Glutamatergic neuron (in vitro differentiated cells): Measurements from ENCODE around the gene USP28. TPM values are rescaled to one million over a fixed set of nuclear protein-coding genes. Genes with fewer than 3 reads are reported as not detected.

Experiments used
- DNase-seq: peaks from one replicate; pipeline ENCODE4 v3.0.0; 2022
- H3K27ac Mint-ChIP-seq: one replicate; pipeline ENCODE4 v1.8.0; 2020; ENCODE audit warnings: mild to moderate bottlenecking, mixed read lengths, inconsistent platforms; ENCODE audit not compliant: unreplicated experiment
- H3K27me3 Mint-ChIP-seq: one replicate; pipeline ENCODE4 v1.8.0; 2020; ENCODE audit warnings: mild to moderate bottlenecking, moderate library complexity, mixed read lengths, inconsistent platforms; ENCODE audit not compliant: unreplicated experiment
- H3K36me3 Mint-ChIP-seq: one replicate; pipeline ENCODE4 v1.8.0; 2020; ENCODE audit warnings: mild to moderate bottlenecking, mixed read lengths, inconsistent platforms; ENCODE audit not compliant: unreplicated experiment
- H3K4me1 Mint-ChIP-seq: one replicate; pipeline ENCODE4 v1.8.0; 2020; ENCODE audit warnings: mild to moderate bottlenecking, low read depth, mixed read lengths, inconsistent platforms; ENCODE audit not compliant: unreplicated experiment
- H3K4me3 Mint-ChIP-seq: one replicate; pipeline ENCODE4 v1.8.0; 2020; ENCODE audit warnings: mild to moderate bottlenecking, mixed read lengths, inconsistent platforms; ENCODE audit not compliant: unreplicated experiment
- H3K9me3 Mint-ChIP-seq: one replicate; pipeline ENCODE4 v1.8.0; 2020; ENCODE audit warnings: mild to moderate bottlenecking, moderate library complexity, mixed read lengths, inconsistent platforms; ENCODE audit not compliant: unreplicated experiment
- CTCF ChIP-seq: fragments of 200-600 bp; sonication (generic); IDR thresholded peaks from one replicate; pipeline ENCODE4 v1.5.0; 2021; ENCODE audit not compliant: partially characterized antibody, unreplicated experiment
- total RNA-seq: library from RNA; stranded (reverse); fragmentation: NEBNext Ultra II Directional; extraction: Animal tissue kit (Norgen Biotek cat#: 25700); gene quantifications from one replicate; pipeline ENCODE4 v1.2.1, GENCODE V29; 2021; ENCODE audit not compliant: unreplicated experiment

The USP28 gene
- total RNA-seq, 1 donor from 2014 or later, result 20.0 TPM

GRCh38 chr11:113907152-113907551 is 31.8 kb upstream of the USP28 start:
- Mint-ChIP-seq H3K4me3 (no peak overlapping the region), H3K27ac (no peak overlapping the region), H3K4me1 (peaks cover 9% of the 10 kb centered on the region), H3K27me3 (no peaks in the 10 kb centered on the region), H3K9me3 (no peaks in the 10 kb centered on the region), H3K36me3 (no peaks in the 10 kb centered on the region)
- no peak for TF ChIP-seq CTCF
- DNase-seq, result no peak

- H3K36me3 Mint-ChIP-seq, result no peaks in the 10 kb centered on the region
- no peaks in the 10 kb centered on the region for H3K9me3 Mint-ChIP-seq
- no peak for DNase-seq
These were observed 31.1 kb upstream of the USP28 start for GRCh38 chr11:113906516-113906915.

GRCh38 chr11:113906038-113906437 is 30.7 kb upstream of the USP28 start:
- no peak overlapping the region for H3K4me3 Mint-ChIP-seq
- no peak overlapping the region for H3K27ac Mint-ChIP-seq
- TF ChIP-seq CTCF, result no peak
- no peaks in the 10 kb centered on the region for H3K27me3 Mint-ChIP-seq
- H3K4me1 Mint-ChIP-seq, result peaks cover 9% of the 10 kb centered on the region
- no peaks in the 10 kb centered on the region for H3K9me3 Mint-ChIP-seq
- no peaks in the 10 kb centered on the region for H3K36me3 Mint-ChIP-seq
- no peak for DNase-seq

More at GRCh38 chr11:113906516-113906915, 31.1 kb upstream of the USP28 start:
- no peak overlapping the region for H3K27ac Mint-ChIP-seq
- TF ChIP-seq CTCF, result no peak
- H3K4me3 Mint-ChIP-seq, result no peak overlapping the region
- H3K4me1 Mint-ChIP-seq, result peaks cover 9% of the 10 kb centered on the region
- H3K27me3 Mint-ChIP-seq, result no peaks in the 10 kb centered on the region

- no peak for TF ChIP-seq CTCF
- Mint-ChIP-seq H3K27ac (no peak within 1 kb of the TSS), H3K27me3 (peaks cover 2% of the 10 kb centered on the region), H3K4me1 (peaks cover 9% of the 10 kb centered on the region), H3K4me3 (no peak within 1 kb of the TSS), H3K9me3 (no peaks in the 10 kb centered on the region), H3K36me3 (no peaks in the 10 kb centered on the region)
- no peak for DNase-seq
These were observed 29.2 kb upstream of the USP28 start, which contains the start of gene HTR3B for GRCh38 chr11:113904379-113905101. Gene HTR3B, plus strand, starts transcription at chr11:113904796. Its CDS starts 138 bp downstream, at chr11:113904934.

GRCh38 chr11:113901141-113901540 is 25.8 kb upstream of the USP28 start:
- Mint-ChIP-seq H3K4me3 (no peak overlapping the region), H3K9me3 (no peaks in the 10 kb centered on the region), H3K36me3 (no peaks in the 10 kb centered on the region), H3K27ac (no peak overlapping the region), H3K27me3 (peaks cover 2% of the 10 kb centered on the region), H3K4me1 (peaks cover 11% of the 10 kb centered on the region)
- DNase-seq, result no peak
- TF ChIP-seq CTCF, result no peak
